ENCODE data around the gene CDNF.

GRCh38 chr10:14843327-14843988 is 5.6 kb upstream of the CDNF start:
- no peak for TF ChIP-seq CTCF (IDR thresholded peaks at IDR 0.05)
- no peak for TF ChIP-seq POLR2A (IDR thresholded peaks at IDR 0.05)
